Prostate gland (tissue), 2 donors: ENCODE measurements around the gene VAV2.

Source experiments
- CTCF ChIP-seq, 4 experiments: fragments of 200-600 bp in 2 of 4; fragments of 450-650 bp in 2 of 4; sonication (generic) in 2 of 4; IDR thresholded peaks; 1 replicate in 3 of 4; 2 replicates in 1 of 4; pipeline ENCODE4 v1.5.1; 2016 to 2019; ENCODE audit warnings: antibody characterized with exemption in 4 of 4, mild to moderate bottlenecking in 2 of 4, moderate library complexity in 2 of 4
- POLR2A ChIP-seq: fragments of 450-650 bp; IDR thresholded peaks from one replicate; pipeline ENCODE4 v1.6.1; 2016; ENCODE audit warnings: antibody characterized with exemption, mild to moderate bottlenecking
- POLR2AphosphoS5 ChIP-seq: sonication (generic); formaldehyde crosslinking; IDR thresholded peaks from one replicate; pipeline ENCODE4 v1.6.1; 2017; ENCODE audit warnings: antibody characterized with exemption

- TF ChIP-seq POLR2AphosphoS5 = no peak
- no peak for TF ChIP-seq POLR2A
- TF ChIP-seq CTCF (IDR thresholded peaks at IDR 0.05) = no peak
These were observed 57.5 kb downstream of the VAV2 start for GRCh38 chr9:133934482-133935232.
